SKM-1 treated with dmso at 0.1 percent for 144 hours (cell line): ENCODE data around the gene APIP.
A peak's percentile ranks its signal among the peaks of the same experiment; 100 is the strongest.

Experiments used
- DNase-seq: peaks from one replicate; lab custom pipeline; 2025; ENCODE audit not compliant: unreplicated experiment; lab: John Stamatoyannopoulos, UW

The APIP gene

GRCh38 chr11:34844463-34845112, 71.6 kb downstream of the APIP start:
- DNase-seq, result no peak

- no peak for DNase-seq
Measured at GRCh38 chr11:34843271-34843670, 72.9 kb downstream of the APIP start.

DNA sequence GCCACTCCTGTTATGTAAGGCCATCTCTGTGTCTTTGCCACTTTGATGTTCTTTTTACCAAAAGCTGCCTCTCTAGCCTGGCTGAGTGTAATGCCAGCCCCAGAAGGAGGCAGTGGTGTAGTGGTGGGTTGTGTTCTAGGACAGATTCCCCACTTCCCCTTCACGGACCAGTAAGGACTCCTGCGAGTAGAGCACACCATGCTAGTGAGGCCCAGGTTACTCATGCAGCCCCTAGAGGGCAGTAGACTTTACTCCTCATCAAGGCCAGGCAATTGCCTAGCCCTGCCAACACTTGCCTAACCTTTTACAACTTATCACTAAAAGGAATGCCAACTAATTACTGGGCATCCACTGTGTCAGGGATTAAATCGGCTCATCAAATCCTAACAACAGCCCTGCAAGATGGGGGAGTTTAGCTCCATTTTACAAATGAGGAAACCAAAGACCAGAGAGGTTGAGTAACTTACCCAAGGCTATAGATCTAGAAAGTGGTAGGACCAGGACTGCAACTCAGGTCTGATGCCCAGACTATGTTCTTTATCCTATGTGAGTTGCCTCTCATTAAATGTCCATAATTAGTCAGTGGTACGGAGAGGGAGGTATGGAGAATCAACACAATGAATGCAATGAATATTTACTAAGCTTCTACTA, 75.3 kb downstream of the APIP start:
- peak; percentile 81 for DNase-seq

- DNase-seq, result no peak
Measured at GRCh38 chr11:34839969-34840368, 76.2 kb downstream of the APIP start.

DNA sequence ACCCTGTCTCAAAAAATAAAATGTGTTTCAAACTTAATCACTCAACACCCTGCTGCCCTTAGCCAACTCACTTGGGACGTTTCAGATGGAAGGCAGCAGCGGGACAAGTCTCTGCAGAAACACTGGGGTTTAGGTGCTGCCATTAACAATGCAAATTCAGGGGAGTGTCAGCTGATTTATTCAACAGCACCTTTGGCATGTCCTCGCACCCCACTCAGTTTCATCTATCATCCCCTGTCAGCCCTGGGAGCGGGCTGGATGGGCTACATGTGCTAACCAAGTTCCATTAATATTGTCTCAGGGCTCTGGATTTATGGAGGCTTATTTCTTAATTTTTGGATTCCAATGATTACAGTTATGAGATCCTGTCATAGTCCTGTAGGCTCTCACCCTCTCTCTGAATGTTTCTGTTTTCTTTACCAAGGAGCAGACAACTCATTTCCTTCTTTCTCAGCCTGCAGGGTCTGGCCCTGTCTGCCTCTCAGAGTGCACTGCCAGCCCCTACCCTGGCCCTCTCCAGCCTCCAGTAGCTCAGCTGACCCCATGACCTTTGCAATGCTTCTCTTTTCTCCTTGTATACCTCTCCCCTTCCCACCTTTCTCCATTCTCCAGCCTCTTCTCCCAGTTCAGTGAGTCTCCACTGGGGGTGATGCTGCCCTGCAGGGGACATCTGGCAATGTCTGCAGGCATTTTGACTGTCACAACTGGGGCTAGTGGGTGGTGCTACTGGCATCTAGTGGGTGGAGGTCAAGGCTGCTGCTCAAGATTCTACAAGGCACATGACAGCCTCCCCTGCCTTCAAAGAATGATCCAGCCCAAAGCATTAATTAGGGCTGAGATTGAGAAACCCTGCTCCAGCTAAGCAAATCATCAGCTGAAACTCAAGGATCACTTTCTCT, 79.0 kb downstream of the APIP start:
- no peak for DNase-seq

DNA sequence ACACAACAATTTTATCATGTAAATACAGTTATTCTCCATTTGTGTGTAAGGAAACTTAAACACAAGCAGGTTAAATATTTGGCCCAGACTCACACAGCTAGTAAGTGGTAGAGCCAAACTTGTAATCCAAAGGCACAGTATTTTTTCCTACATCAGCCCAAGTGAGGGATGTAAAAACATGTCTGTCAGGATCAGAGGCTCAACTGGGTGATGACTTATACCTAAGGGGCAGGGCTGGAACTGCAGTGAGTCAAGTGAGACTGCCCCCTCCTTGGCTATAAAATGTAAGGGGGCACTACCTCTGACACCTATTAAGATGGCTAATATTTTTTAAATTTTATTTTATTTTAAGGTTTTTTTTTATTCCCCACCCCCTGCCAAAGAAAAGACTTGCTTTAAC, 82.6 kb downstream of the APIP start:
- DNase-seq, result no peak
